Measurements from ENCODE around the gene KCNAB1.

DNA sequence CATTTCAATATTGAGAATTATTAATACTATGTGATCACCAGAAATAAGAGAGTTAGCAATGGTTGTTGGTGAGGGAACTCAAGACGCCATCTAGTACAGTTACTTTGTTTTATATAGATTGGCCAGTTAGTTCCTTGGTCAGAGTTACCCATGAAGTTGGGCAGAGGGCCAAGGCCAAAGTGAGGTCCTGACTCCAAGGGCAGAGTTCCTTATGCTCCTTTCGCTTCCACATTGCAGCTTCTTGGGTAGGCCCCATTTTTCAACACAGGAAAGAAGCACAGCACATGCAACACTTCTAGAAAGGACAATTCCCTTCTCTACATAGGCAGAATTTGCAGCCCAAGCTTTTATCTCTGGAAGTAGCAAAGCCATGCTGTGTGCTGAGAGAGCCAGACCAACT is 178.6 kb downstream of the KCNAB1 start:
- TF ChIP-seq, protein P1, sequence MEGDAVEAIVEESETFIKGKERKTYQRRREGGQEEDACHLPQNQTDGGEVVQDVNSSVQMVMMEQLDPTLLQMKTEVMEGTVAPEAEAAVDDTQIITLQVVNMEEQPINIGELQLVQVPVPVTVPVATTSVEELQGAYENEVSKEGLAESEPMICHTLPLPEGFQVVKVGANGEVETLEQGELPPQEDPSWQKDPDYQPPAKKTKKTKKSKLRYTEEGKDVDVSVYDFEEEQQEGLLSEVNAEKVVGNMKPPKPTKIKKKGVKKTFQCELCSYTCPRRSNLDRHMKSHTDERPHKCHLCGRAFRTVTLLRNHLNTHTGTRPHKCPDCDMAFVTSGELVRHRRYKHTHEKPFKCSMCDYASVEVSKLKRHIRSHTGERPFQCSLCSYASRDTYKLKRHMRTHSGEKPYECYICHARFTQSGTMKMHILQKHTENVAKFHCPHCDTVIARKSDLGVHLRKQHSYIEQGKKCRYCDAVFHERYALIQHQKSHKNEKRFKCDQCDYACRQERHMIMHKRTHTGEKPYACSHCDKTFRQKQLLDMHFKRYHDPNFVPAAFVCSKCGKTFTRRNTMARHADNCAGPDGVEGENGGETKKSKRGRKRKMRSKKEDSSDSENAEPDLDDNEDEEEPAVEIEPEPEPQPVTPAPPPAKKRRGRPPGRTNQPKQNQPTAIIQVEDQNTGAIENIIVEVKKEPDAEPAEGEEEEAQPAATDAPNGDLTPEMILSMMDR (IDR thresholded peaks at IDR 0.05): no peak
- TF ChIP-seq POLR2A (IDR thresholded peaks at IDR 0.05) (no peak), EP300 (IDR thresholded peaks at IDR 0.05) (peak in 1 of 2 donors; percentile 55)

Data from tibial nerve (tissue), 4 donors.